HG03280 (cell line): ENCODE data around the gene DEAF1.
"Not testable (repeated sequence)": the region's sequence is repeated elsewhere in the genome, so short reads cannot be mapped to it uniquely, and the experiment has no call there.

ENCODE experiments used
- ATAC-seq: cut with Tn5 transposase; IDR thresholded peaks from one replicate; pipeline ENCODE4 v1.9.1; 2021; ENCODE audit warnings: mild to moderate bottlenecking, moderate library complexity; ENCODE audit not compliant: unreplicated experiment

DEAF1 gene

DNA sequence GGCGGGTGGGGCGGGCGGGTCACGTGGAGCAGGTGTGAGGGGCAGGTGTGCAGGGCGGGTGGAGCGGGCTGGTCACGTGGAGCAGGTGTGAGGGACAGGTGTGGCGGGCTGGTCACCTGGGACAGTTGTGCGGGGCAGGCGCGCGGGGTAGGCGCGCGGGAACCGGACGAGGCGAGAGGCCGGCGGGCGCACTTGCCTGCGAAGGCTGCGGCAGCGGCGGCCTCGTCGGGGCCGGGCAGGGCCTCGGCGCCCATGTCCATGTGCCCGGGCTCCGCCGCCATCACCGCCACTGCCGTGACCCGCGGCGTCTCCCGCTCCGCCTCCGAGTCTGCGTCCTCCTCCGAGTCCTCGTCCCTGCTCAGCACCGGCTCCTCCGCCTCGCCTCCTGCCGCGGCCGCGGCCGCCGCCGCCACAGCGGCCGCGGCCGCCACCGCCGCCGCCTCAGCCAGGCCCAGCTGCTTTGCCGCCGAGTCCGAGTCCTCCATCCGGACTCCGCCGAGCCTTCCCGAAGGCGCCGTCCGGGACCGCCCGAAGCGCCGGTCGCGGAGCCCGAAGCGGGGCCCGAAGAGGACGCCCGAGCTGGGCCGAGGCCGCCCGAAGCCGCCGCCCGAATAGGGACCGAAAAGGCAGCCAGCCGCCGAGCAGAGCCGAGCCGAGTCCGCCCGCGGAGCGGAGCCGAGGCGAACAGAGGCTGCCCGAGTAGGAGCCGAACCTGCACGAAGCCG is at the start of gene DEAF1:
TSS of gene DEAF1 (minus strand) at position 660 of the 725 bp plus-strand sequence. CDS start at position 485, 175 bp downstream.
- ATAC-seq, result peak; percentile 78

DNA sequence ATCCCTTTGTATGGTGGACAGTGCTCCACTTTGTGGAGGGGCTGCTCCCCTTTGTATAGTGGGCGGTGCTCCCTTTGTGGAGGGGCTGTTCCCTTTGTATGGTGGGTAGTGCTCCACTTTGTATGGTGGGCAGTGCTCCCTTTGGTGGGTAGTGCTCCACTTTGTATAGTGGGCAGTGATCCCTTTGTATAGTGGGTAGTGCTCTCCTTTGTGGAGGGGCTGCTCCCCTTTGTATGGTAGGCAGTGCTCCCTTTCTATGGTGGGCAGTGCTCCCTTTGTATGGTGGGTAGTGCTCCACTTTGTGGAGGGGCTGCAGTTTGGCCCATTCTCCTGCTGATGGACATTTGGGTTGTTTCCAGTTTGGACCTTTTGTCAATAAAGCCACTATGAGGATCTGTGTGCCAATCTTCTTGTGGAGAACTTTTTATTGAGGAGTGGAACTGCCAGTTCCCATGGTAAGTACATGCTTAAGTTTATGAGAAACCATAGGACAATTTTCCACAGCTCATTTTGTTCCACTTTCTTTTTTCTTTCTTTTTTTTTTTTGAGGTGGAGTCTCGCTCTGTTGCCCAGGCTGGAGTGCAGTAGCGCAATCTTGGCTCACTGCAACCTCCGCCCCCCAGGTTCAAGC is 47.7 kb upstream of the DEAF1 start:
- ATAC-seq, result no peak

DNA sequence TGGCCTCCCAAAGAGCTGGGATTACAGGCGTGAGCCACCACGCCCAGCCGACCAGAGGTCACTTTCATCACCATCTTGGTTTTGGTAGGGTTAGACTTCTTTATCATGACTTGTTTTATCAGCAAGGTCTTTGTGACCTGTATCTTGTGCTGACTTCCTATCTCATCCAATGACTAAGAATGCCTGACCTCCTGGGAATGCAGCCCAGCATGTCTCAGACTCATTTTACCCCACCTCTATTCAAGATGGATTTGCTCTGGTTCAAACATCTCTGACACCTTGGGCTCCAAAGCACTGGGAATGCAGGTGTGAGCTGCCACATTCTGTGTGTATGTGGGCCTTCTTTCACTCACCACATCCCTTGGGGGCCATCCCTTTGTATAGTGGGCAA is 47.1 kb upstream of the DEAF1 start:
- no peak for ATAC-seq

- not testable (repeated sequence) for ATAC-seq
These were observed 42.9 kb upstream of the DEAF1 start for GRCh38 chr11:737899-738298.

GRCh38 chr11:737366-737765 is 42.3 kb upstream of the DEAF1 start:
- ATAC-seq, result no peak

DNA sequence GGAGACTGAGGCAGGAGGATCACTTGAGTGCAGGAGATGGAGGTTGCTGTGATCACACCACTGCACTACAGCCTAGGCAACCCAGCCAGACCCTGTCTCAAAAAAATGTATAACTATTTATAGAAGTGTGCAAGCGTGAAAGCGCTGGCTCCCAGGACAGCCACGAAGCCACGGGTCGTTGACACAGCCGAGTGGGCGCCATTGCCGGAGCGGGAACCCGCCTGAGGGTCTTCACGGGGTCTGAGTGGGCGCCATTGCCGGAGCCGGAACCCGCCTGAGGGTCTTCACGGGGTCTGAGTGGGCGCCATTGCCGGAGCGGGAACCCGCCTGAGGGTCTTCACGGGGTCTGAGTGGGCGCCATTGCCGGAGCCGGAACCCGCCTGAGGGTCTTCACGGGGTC is 39.5 kb upstream of the DEAF1 start:
- ATAC-seq, result not testable (repeated sequence)

DNA sequence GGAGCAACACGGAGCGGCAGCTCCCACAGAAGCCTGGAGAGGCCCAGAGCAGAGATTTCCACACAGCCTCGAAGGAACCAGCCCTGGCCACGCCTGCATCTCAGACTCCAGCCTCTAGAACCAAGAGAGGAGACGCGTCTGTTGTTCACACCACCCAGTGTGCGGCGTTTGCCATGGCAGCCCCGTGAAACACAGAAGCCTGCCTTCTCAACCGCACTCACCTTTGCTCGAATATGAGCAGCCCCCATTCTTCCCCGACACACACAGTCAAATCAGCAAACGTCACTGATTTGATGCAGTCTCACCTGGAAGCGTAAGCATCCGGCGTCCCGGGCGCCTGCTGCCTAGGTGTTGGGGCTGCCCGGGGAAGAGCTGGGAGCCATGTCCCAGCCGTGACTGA is 38.0 kb upstream of the DEAF1 start:
- ATAC-seq, result no peak

GRCh38 chr11:729492-730074 is 34.6 kb upstream of the DEAF1 start:
- ATAC-seq, result no peak

- no peak for ATAC-seq
These were observed 34.0 kb upstream of the DEAF1 start for GRCh38 chr11:728901-729491.

DNA sequence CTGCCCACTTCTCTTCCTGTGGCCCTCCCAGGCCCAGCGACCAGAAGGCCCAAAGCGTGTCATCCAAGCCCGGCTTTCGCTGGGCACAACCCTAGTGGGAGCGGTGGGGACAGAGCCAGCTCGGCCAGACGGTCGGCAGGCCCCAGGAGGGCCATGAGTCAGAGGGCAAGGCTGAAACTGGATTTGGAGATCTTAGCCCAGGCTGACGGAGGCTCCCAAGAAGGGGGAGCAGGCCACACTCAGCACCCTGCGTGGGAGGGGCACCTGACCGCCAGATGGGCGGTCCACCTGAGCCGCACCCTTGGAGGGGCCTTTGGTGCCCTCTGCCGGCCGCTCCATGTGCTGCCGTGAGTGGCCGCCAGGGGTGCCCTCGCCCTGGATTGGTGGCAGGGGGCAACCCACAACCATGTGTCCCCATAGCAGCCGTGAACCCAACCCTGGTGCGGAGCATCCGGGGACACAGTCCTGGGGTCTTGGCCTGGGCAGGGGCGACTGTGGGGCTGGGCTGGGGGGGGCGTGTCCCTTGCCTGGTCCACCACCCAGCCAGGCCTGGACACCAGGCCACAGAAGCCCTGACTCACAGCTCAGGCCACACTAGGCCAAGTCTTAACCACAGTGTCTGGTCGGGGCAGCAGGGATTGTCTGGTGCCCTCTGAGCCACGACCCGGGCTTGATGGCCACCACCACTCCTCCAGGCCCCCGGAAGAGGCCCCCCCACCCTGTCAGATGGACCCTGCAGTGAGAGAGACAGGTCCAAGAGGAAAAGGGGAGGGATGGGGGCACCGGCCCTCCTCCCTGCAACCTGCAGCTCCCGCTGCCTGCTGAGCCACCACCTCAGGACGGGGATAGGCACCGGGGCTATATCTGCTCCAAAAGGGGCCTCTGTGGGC is 33.1 kb upstream of the DEAF1 start:
- peak; percentile 54 for ATAC-seq

- ATAC-seq, result no peak
These were observed 32.3 kb upstream of the DEAF1 start for GRCh38 chr11:727281-727701.

GRCh38 chr11:726278-727220 is 31.5 kb upstream of the DEAF1 start:
- ATAC-seq, result no peak

GRCh38 chr11:725624-726202 is 30.7 kb upstream of the DEAF1 start:
- no peak for ATAC-seq

- no peak for ATAC-seq
These were observed 29.9 kb upstream of the DEAF1 start for GRCh38 chr11:724778-725386.

DNA sequence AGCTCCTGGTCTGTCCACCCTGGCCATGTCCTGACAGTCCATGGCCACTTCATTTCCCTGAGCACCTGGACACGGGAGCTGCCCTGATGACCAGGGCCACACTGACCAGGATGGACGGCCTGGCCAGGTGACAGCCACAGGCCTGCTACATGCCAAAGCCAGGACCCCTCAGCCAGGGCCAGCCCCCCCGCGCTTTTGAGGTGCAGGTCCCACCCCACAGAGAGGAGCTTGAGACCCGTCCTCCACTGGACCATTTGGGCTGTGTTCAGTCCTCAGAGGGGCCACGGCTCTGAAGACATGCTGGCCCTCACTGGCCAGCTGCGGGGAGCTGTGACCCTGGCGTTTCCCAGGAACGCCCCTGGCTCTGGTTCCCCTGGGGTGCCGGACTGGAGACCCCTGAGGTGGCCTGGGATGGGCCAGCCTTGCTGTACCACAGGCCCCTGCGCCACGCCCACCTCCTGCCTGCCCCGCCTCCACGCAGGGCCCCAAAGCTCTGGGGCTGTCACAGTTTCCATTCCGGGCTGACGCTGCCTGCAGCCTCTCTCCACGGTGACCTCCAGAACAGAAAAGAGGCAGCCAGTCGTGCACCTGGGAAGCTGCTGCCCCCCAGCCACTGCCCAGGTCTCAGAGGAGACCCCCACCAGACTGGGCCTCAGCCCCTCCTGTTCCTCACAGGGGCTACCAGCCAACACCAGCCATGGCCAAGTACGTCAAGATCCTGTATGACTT is 29.2 kb upstream of the DEAF1 start:
- no peak for ATAC-seq

GRCh38 chr11:723120-723883 is 28.3 kb upstream of the DEAF1 start:
- ATAC-seq, result no peak

DNA sequence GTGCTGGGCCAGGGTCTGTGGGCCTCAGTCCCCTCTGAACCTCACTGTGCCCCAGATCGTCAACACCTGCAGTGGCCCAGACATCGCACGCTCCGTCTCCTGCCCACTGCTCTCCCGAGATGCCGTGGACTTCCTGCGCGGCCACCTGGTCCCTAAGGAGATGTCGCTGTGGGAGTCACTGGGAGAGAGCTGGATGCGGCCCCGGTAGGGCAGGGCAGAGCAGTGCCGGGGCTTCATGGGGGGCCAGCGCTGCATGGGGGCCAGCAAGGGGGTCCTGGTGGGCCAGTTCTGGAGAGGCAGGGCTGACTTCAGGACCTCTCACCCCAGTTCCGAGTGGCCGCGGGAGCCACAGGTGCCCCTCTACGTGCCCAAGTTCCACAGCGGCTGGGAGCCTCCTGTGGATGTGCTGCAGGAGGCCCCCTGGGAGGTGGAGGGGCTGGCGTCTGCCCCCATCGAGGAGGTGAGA is 27.4 kb upstream of the DEAF1 start:
- ATAC-seq, result no peak
